Inflammatory macrophage treated with lipopolysaccharide for 4 hours (primary cell): ENCODE results near the gene PRR23E.

ENCODE experiments used
- DNase-seq: peaks from one replicate; pipeline ENCODE4 v3.0.0-alpha.2; 2020

Gene PRR23E

GRCh38 chr3:127165694-127166485 is 27.0 kb upstream of the PRR23E start:
- no peak for DNase-seq

- DNase-seq = no peak
Measured at GRCh38 chr3:127166501-127167065, 26.3 kb upstream of the PRR23E start.

GRCh38 chr3:127167315-127168043 is 25.5 kb upstream of the PRR23E start:
- no peak for DNase-seq

- no peak for DNase-seq
Measured at GRCh38 chr3:127168271-127168670, 24.7 kb upstream of the PRR23E start.

- DNase-seq = no peak
Measured at GRCh38 chr3:127170814-127171213, 22.1 kb upstream of the PRR23E start.

GRCh38 chr3:127171320-127171719 is 21.6 kb upstream of the PRR23E start:
- no peak for DNase-seq

- DNase-seq = no peak
Measured at GRCh38 chr3:127171721-127172120, 21.2 kb upstream of the PRR23E start.

GRCh38 chr3:127172211-127172610 is 20.7 kb upstream of the PRR23E start:
- no peak for DNase-seq

- DNase-seq = no peak
Measured at GRCh38 chr3:127172781-127173515, 20.0 kb upstream of the PRR23E start.

GRCh38 chr3:127173516-127174166 is 19.3 kb upstream of the PRR23E start:
- DNase-seq = no peak

- no peak for DNase-seq
Measured at GRCh38 chr3:127174284-127174683, 18.6 kb upstream of the PRR23E start.

GRCh38 chr3:127174715-127175140 is 18.2 kb upstream of the PRR23E start:
- DNase-seq = no peak

- DNase-seq = no peak
Measured at GRCh38 chr3:127175272-127175671, 17.7 kb upstream of the PRR23E start.

GRCh38 chr3:127177226-127177625 is 15.7 kb upstream of the PRR23E start:
- no peak for DNase-seq

- DNase-seq = no peak
Measured at GRCh38 chr3:127180859-127181258, 12.1 kb upstream of the PRR23E start.

GRCh38 chr3:127182431-127182830 is 10.5 kb upstream of the PRR23E start:
- DNase-seq = no peak

GRCh38 chr3:127182848-127183714 is 9.8 kb upstream of the PRR23E start:
- DNase-seq = no peak

- DNase-seq = no peak
Measured at GRCh38 chr3:127183931-127184869, 8.7 kb upstream of the PRR23E start.

- no peak for DNase-seq
Measured at GRCh38 chr3:127184870-127185216, 8.1 kb upstream of the PRR23E start.

GRCh38 chr3:127185268-127185667 is 7.7 kb upstream of the PRR23E start:
- no peak for DNase-seq
